Adipose tissue (tissue), 3 donors: ENCODE measurements around the gene APOC4. TPM values are rescaled to one million over a fixed set of nuclear protein-coding genes. Genes with fewer than 3 reads are reported as not detected.
"Not testable (repeated sequence)": the region's sequence is repeated elsewhere in the genome, so short reads cannot be mapped to it uniquely, and the experiment has no call there.

Experiments used
- H3K27ac ChIP-seq: one replicate; pipeline ENCODE4 v1.5.1; 2013; ENCODE audit warnings: low read depth, low read length
- WGBS, 3 donors: extraction: QIAGEN DNeasy Blood & Tissue Kit; methylation state at CpG; one replicate each; pipeline ENCODE4 v1.1.7; 2013; 5-methylcytosine and 5-hydroxymethylcytosine counted together
- polyA plus RNA-seq, 3 donors: library from polyadenylated mRNA; stranded (reverse); fragments of 200-250 nt; gene quantifications; one replicate each; pipeline ENCODE4 v1.2.3, GENCODE V29; 2013
- donor health status: healthy with polysubstance abuse.
- donor health status: Bipolar disorder and iron deficiency.
- donor health status: healthy.

The APOC4 gene
- polyA plus RNA-seq, 3 donors = not detected

DNA sequence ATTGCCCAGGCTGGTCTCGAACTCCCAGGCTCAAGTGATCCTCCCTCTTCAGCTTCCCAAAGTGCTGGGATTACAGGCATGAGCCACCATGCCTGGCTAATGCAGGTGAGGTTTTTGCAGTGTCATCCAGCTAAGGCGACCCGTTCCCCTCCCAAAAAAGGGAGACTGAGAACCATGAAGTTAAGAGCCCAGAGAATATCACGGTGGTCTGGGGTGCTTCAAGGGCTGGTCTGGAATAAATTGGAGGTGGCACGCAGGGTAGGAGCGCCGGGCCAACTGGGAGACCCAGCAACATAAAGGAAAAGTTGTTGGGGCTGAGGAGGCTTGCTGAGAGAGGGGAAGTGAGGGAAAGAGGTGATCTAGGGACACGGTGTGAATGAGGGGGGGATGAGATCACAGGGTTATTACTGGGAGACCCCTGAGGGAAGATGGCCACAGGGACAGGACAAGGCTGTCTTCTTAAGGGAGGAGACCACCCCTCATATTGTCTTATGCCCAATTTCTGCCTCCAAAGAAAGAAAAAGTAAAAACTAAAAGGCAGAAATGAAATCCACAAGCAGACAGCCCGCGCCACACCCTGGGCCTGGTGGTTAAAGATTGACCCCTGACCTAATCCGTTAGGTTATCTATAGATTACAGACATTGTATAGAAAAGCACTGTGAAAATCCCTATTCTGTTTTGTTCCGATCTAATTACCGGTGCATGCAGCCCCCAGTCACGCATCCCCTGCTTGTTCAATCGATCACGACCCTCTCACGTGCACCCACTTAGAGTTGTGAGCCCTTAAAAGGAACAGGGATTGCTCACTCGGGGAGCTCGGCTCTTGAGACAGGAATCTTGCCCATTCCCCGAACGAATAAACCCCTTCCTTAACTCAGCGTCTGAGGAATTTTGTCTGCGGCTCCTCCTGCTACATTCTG lies 28.3 kb upstream of the APOC4 start:
- H3K27ac ChIP-seq = not testable (repeated sequence)
- WGBS, 3 donors = 55 to 64% (median 58%) methylated on average over 22 to 23 of the region's 23 CpGs

DNA sequence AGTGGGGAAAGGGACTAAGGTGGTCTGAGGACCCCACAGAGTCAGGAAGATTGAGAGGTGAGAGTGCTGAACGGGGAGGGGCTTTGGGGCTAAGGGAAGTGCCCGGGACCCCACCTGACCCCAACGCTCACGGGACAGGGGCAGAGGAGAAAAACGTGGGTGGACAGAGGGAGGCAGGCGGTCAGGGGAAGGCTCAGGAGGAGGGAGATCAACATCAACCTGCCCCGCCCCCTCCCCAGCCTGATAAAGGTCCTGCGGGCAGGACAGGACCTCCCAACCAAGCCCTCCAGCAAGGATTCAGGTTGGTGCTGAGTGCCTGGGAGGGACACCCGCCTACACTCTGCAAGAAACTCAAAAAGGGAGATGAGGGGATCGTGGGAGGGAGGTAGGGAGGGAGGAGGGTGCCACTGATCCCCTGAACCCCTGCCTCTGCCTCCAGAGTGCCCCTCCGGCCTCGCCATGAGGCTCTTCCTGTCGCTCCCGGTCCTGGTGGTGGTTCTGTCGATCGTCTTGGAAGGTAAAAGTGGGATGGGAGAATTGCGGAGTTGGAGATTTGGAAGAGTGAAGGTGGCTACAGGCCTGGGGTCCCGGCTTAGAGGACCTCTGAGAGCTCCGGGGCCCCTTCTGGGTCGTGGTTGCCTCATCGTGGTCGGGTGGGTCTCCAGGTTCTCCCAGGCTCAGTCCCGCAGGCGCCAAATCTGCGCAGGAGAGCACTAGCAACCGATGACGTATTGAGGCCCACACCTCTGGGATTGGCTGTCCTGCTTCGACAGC lies 27.4 kb upstream of the APOC4 start, which contains the start of gene APOC1:
Gene APOC1, plus strand, starts transcription at position 176 of the 774 bp plus-strand sequence. Its CDS starts 284 bp downstream, at position 460.
- not testable (repeated sequence) for H3K27ac ChIP-seq
- WGBS, 3 donors = 6 to 14% (median 11%) methylated on average over 21 to 26 of the region's 28 CpGs

DNA sequence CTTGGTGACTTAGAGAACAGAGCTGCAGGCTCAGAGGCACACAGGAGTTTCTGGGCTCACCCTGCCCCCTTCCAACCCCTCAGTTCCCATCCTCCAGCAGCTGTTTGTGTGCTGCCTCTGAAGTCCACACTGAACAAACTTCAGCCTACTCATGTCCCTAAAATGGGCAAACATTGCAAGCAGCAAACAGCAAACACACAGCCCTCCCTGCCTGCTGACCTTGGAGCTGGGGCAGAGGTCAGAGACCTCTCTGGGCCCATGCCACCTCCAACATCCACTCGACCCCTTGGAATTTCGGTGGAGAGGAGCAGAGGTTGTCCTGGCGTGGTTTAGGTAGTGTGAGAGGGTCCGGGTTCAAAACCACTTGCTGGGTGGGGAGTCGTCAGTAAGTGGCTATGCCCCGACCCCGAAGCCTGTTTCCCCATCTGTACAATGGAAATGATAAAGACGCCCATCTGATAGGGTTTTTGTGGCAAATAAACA lies 17.8 kb upstream of the APOC4 start:
- 71 to 79% (median 77%) methylated on average over 8 of the region's 8 CpGs for WGBS, 3 donors

DNA sequence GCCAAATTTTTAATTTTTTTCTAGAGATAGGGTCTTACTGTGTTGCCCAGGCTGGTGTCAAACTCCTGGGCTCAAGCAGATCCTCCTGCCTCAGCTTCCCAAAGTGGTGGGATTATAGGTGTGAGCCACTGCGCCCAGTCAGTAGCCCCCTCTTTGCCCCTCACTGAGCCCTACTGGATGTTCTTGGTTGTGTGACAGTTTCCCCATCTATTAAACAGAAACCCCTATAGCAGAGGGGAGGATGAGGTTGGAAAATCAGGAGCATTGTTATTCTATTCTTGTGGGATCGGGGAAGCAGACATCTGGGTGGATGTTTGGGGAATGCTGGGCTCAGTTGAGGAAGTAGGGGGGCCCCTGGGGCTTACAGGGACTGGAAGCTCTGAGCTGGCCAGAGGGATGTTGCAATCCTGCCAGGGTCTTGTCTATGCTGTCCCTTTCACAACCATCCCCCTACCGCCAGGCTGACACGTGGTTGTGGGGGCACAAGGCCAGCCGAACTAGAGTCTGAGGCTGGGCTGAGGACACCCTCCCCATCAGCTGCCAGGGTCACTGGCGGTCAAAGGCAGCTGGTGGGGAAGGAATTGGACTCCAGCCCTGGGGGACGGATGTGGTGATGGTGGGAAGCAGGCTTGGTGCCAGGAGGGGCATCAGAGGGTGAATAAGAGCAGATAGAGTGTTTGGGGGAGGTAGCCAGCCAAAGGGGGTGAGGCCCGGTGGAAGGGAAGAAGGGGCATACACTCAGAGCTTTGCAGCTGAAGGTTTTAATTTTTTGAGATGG lies 16.7 kb upstream of the APOC4 start:
- no peak overlapping the region for H3K27ac ChIP-seq
- WGBS, 3 donors = 16 to 52% (median 19%) methylated on average over 8 of the region's 8 CpGs

More for the DNA sequence above, 17.8 kb upstream of the APOC4 start:
- H3K27ac ChIP-seq = no peak overlapping the region

DNA sequence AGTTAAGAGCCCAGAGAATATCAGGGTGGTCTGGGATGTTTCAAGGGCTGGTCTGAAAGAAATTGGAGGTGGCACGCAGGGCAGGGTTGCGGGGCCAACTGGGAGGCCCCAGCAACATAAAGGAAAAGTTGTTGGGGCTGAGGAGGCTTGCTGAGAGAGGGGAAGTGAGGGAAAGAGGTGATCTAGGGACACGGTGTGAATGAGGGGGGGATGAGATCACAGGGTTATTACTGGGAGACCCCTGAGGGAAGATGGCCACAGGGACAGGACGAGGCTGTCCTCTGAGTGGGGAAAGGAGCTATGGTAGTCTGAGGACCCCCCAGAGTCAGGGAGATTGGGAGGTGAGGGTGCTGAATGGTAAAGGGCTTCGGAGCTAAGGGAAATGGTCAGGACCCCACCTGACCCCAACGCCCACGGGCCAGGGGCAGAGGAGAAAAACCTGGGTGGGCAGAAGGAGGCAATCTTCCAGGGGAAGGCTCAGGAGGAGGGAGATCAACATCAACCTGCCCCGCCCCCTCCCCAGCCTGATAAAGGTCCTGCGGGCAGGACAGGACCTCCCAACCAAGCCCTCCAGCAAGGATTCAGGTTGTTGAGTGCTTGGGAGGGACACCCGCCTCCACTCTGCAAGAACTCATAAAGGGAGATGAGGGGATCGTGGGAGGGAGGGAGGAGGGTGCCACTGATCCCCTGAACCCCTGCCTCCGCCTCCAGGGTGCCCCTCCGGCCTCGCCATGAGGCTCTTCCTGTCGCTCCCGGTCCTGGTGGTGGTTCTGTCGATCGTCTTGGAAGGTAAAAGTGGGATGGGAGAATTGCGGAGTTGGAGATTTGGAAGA lies 15.6 kb upstream of the APOC4 start:
- WGBS, 3 donors = 41 to 50% (median 50%) methylated on average over 15 to 19 of the region's 19 CpGs
- H3K27ac ChIP-seq = not testable (repeated sequence)

DNA sequence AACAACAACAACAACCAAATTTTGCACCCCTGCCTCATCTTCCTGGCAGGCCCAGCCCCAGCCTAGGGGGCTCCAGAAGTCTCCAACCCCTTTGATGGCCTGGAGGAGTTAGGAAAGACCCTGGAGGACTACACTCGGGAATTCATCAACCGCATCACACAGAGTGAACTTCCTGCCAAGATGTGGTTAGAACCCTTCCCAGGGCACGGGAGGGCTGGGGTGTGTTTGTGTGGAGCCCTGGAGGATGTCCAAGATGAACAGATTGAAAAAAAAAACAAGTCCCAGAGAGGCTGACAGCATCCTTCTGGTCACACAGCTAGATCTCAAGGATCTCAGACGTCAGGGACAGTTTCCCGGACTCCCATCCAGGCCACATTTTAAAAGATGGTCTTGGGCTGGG lies 14.3 kb upstream of the APOC4 start:
- 27 to 58% (median 33%) methylated on average over 5 of the region's 5 CpGs for WGBS, 3 donors

DNA sequence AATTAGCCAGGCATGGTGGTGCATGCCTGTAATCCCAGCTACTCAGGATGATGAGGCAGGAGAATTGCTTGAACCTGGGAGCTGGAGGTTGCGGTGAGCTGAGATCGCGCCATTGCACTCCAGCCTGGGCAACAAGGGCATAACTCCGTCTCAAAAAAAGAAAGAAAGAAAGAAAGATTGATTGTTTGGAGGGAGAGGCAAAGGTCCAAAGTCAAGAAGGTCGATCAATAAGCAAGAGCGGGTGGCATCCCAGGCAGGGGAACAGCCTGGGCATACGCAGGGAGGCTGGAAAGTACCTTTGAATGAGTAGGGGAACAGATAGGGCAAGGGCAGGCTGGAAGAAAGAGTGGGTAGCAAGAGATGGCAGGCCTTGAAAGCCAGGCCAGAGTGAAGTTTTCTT lies 11.9 kb upstream of the APOC4 start:
- H3K27ac ChIP-seq = no peak overlapping the region
- WGBS, 3 donors = 52 to 91% (median 91%) methylated on average over 7 of the region's 7 CpGs

More for the DNA sequence above, 14.3 kb upstream of the APOC4 start:
- no peak overlapping the region for H3K27ac ChIP-seq

DNA sequence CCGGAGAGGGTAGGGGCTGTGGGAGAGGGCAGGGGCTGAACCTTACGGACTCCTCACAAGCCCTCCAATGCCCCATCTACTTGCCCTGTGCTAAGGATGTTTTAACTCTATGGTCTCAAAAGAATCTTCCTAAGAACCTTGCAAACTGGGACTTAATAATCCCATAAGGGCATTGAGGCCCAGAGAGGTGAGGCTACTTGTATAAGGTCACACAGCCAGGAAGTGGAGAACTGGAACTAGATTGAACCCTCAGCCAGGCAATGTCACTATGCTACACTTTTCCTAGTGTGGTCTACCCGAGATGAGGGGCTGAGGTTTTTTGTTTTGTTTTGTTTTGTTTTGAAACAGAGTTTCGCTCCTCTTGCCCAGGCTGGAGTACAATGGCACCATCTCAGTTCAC lies 10.5 kb upstream of the APOC4 start:
- no peak overlapping the region for H3K27ac ChIP-seq
- 90 to 94% (median 94%) methylated on average over 4 of the region's 4 CpGs for WGBS, 3 donors

DNA sequence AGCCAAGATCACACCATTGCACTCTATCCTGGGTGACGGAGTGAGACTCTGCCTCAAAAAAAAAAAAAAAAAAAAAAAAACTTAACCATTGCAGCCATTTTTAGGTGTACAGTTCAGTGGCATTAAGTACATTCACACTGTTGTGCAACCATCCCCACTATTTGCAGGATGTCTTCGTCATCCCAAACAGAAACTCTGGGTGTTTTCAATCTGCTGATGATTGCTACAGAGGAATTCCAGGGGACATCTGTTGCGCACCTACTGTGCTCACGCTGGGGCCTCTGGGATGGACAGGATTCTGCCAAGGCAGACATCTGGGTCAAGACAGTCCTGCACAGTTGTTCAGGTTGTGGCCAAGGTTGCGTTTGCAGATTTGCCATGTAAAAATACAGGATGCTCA lies 2.4 kb upstream of the APOC4 start:
- 58 to 94% (median 70%) methylated on average over 4 to 5 of the region's 5 CpGs for WGBS, 3 donors
- no peak overlapping the region for H3K27ac ChIP-seq

DNA sequence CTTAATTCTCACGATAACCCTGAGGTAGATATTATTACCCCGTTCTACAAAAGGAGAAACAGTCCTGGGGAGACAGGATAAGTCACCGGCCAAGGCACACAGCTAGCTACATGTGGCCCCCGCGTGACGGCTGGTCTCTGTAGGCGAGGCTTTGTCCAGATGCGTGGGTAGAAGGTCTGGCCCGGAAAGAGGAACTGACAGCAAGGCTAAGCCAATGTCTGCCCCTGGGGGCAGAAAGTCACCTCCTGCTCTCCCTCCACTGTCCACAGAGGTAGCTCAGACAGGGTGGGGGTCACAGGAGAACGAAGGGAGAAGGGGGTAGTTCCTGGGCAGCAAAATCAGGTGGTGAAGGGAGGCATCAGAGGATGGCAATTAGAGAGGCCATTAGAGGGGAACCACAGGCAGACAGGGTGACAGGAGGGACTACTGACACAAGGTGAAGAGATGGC lies 1.8 kb downstream of the APOC4 start:
- no peak overlapping the region for H3K27ac ChIP-seq
- WGBS, 3 donors = 31 to 68% (median 40%) methylated on average over 10 of the region's 10 CpGs

DNA sequence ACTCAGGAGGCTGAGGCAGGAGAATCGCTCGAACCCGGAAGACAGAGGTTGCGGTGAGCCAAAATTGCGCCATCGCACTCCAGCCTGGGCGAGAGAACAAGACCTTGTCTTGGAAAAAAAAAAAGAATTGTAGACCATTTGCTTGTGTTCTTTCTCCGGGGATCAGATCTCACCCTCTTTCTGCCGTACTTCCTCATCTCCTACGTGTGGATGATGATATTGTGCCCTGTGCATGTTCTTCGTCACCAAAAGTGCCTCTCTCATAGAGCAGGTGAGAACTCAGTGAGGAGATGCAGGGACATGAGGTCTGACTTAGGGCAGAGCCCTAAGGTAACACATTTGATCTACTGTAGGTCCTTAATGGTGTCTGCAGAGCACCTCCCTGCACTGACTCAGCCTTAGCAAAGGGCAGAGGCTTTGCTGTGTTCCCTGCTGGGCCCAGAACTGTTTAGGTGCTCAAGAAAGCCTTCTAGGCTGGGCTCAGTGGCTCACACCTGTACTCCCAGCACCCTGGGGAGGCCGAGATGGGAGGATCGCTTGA lies 5.1 kb downstream of the APOC4 start:
- H3K27ac ChIP-seq = no peak overlapping the region
- WGBS, 3 donors = 73 to 93% (median 82%) methylated on average over 13 of the region's 13 CpGs

DNA sequence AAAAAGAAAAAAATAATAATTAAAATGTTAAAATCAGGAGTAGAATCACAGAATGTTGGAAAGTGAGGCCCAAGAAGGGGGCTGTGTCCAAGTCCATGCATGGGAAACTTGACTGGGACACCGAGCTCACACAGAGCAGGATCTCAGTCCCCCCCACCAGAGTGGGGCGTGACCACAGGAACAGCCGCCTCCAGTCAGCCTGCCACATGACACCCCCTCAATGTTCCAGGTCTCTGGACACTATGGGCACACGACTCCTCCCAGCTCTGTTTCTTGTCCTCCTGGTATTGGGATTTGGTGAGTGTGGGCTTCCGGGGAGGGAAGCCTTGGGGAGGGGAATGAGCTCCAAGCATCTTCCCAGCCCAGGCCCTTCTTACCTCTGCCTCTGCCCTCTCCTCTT lies 6.2 kb downstream of the APOC4 start:
- WGBS, 3 donors = 78 to 88% (median 83%) methylated on average over 5 of the region's 5 CpGs
- H3K27ac ChIP-seq = no peak overlapping the region

DNA sequence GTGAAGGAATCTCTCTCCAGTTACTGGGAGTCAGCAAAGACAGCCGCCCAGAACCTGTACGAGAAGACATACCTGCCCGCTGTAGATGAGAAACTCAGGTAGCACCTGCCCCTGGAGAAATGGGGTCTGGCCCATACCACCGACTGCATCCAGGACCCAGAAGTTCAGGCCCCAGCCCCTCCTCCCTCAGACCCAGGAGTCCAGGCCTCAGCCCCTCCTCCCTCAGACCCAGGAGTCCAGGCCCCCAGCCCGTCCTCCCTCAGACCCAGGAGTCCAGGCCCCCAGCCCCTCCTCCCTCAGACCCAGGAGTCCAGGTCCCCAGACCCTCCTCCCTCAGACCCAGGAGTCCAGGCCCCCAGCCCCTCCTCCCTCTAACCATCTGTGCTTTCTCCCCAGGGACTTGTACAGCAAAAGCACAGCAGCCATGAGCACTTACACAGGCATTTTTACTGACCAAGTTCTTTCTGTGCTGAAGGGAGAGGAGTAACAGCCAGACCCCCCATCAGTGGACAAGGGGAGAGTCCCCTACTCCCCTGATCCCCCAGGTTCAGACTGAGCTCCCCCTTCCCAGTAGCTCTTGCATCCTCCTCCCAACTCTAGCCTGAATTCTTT lies 6.8 kb downstream of the APOC4 start:
- H3K27ac ChIP-seq = no peak overlapping the region
- 86 to 92% (median 90%) methylated on average over 4 to 5 of the region's 5 CpGs for WGBS, 3 donors

DNA sequence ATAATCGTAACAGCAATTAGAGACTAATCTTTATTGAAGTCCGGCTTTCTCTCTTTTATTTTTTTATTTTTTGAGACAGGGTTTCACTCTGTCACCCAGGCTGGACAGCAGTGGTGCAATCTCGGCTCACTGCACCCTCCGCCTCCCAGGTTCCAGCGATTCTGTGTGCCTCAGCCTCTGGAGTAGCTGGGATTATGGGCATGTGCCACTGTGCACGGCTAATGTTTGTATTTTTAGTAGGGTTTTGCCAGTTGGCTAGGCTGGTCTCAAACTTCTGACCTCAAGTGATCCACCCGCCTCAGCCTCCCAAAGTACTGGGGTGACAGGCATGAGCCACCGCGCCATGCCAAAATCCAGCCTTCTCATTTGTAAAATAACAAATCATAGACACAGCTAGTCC lies 7.5 kb downstream of the APOC4 start:
- WGBS, 3 donors = 69 to 88% (median 87%) methylated on average over 9 of the region's 9 CpGs
- no peak overlapping the region for H3K27ac ChIP-seq

DNA sequence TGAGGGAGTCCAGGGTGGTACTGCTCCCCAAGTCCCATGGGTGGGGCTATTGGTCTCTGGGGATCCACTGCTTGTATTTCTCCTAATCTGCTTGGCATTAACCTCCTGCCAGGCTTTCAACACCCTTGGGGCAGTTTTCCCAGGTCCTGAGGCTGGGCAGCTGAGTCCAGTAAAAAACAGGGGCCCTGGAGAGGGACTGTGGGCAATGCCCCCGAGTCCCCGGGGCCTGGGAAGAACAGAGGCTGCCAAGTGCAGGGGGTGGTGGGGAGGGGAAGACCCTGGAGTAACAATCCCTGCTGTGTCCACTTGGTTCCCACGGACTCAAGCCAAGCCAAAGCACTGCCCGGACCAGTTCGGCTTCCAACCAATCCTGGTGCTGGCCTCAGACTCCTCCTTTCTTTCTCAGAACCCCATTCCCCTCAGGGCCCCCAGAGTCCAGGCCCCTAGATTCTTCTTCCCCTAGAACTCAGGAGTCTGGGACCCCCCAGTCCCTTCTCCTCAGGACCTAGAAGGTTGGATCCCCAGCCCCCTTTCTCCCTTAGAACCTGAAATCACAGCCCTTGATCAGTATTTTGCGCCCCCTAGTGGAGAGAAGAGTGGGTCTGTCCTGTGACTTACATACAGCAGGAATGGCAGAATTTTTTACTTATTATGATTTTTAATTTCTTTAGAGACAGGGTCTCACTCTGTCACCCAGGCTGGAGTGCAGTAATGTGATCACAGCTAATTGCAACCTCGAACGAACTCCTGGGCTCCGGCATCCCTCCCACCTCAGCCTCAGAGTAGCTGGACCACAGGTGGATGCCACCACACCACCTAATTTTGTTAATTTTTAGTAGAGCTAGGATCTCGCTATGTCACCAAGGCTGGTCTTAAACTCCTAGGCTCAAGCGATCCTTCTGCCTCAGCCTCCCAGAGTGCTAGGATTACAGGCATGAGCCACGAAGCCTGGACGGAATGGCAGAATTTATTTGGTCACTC lies 9.4 kb downstream of the APOC4 start:
- 31 to 61% (median 52%) methylated on average over 13 of the region's 13 CpGs for WGBS, 3 donors
- no peak overlapping the region for H3K27ac ChIP-seq

DNA sequence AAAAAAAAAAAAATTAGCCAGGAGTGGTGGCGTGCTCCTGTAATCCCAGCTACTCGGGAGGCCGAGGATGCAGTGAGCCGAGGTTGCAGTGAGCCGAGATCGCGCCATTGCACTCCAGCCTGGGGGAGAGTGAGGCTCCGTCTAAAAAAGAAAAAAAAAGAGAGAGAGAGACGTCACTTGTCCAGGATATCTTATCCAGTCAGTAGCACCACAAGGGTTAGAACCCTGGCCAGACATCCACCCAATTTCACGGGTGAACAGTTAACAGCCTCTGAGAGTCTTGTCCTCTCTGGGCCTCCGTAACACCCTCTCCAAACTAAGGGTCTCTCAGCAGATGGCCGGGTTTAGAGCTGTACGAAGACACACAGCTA lies 12.2 kb downstream of the APOC4 start:
- no peak overlapping the region for H3K27ac ChIP-seq
- WGBS, 3 donors = 19 to 36% (median 28%) methylated on average over 13 of the region's 13 CpGs
